ENCODE measurements around the gene ATG16L2.

GRCh38 chr11:72776117-72776843, 37.9 kb upstream of the ATG16L2 start:
- TF ChIP-seq GATA2 (IDR thresholded peaks at IDR 0.05; ENCODE audit: low read depth, low read length) (no peak), GATA3 (IDR thresholded peaks at IDR 0.05; ENCODE audit: low read depth, low read length) (no peak)

Measured in SH-SY5Y (cell line).